Mononuclear cell (primary cell): Measurements from ENCODE around the gene MARCKSL1. TPM values are rescaled to one million over a fixed set of nuclear protein-coding genes. Genes with fewer than 3 reads are reported as not detected.
"Not testable (repeated sequence)": the region's sequence is repeated elsewhere in the genome, so short reads cannot be mapped to it uniquely, and the experiment has no call there.

Source experiments
- H3K27me3 ChIP-seq: 2 replicates; pipeline ENCODE4 v1.6.0; 2011; ENCODE audit warnings: low read length, control low read depth; ENCODE audit not compliant: insufficient read depth
- H3K4me1 ChIP-seq: 2 replicates; pipeline ENCODE4 v1.5.1; 2011; ENCODE audit warnings: mild to moderate bottlenecking, low read length, control low read depth; ENCODE audit not compliant: insufficient read depth
- H3K4me3 ChIP-seq: 2 replicates; pipeline ENCODE4 v1.5.1; 2011; ENCODE audit warnings: mild to moderate bottlenecking, low read length, moderate library complexity
- H3K9me3 ChIP-seq: 2 replicates; pipeline ENCODE4 v1.5.1; 2011; ENCODE audit warnings: low read depth, mild to moderate bottlenecking, control low read depth, low read length
- total RNA-seq: library from RNA; depleted of rRNA; stranded (reverse); fragments of >200 nt; gene quantifications from one replicate; pipeline ENCODE4 v1.2.3, GENCODE V29; 2012

The MARCKSL1 gene
- total RNA-seq, 1 donor: 39.9 TPM

DNA sequence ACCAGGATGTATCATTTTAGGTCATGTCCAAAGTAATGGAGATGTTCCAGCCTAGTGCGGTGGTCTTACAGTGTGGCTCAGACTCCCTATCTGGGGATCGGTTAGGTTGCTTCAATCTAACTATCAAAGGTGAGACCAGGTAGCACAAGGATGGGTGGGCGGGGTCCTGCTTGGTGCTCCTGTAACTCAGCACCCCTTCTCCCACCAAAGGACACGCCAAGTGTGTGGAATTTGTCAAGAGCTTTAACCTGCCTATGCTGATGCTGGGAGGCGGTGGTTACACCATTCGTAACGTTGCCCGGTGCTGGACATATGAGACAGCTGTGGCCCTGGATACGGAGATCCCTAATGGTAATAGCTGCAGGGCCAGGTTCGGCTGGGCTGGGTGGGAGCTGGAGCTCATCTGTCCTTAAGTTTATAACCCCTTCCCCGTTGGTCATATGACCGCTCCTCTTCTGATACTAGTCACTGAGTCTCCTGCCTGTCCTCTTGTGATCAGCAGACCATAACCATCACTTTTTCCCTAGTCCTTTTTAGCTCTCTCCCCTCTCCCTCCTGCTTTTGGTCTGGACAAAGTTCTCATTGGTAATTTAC is 5.4 kb downstream of the MARCKSL1 start:
- no peaks in the 10 kb centered on the region for H3K9me3 ChIP-seq
- H3K4me3 ChIP-seq: no peak overlapping the region
- peaks cover 9% of the 10 kb centered on the region for H3K4me1 ChIP-seq
- H3K27me3 ChIP-seq: no peaks in the 10 kb centered on the region

DNA sequence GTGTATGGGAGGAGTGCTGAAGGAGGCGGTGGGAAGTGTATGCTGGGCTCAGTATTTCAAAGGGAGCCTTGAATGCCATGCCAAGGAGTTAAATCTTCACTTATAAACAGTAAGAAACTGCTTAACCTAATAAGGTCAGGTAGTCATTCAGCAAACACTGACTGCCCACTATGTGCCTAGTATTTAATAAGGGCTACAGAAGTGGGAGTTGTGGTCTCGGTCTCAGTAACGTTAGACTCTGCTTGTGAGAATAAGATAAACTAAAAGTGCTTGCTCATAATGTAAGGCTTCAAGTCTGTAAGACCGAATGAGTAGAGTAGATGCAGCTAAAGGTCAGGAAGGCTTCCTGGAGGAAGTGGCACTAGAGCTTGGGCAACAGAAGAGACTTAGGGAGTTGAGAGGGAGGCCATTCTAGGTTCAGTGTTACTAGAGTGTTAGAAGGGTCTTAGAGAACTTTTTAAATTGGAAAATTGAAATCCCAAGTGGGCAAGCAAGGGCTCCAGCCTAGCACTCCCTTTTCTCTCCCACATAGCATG is 6.0 kb downstream of the MARCKSL1 start:
- H3K27me3 ChIP-seq: no peaks in the 10 kb centered on the region
- H3K9me3 ChIP-seq: no peaks in the 10 kb centered on the region
- H3K4me3 ChIP-seq: no peak overlapping the region
- peaks cover 7% of the 10 kb centered on the region for H3K4me1 ChIP-seq

DNA sequence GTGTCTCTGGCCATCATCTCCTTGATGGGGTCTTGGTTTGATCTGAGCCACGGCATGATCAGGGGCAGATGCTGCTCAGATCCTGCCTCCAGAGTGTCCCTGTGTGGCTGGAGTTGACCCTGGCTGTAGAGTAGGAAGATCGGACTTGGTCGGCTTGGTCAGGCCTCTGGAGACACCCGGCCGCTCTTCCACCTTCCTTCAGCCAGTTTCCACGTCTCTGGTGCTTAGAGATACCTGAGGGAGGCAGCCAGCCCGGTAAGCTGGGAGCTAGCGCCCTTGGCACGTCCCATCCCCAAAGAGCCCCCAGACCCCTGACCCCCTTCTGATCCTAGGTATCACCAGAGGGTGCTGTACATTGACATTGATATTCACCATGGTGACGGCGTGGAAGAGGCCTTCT is 8.8 kb downstream of the MARCKSL1 start:
- Histone ChIP-seq H3K27me3 (no peaks in the 10 kb centered on the region), H3K4me3 (no peak overlapping the region)

DNA sequence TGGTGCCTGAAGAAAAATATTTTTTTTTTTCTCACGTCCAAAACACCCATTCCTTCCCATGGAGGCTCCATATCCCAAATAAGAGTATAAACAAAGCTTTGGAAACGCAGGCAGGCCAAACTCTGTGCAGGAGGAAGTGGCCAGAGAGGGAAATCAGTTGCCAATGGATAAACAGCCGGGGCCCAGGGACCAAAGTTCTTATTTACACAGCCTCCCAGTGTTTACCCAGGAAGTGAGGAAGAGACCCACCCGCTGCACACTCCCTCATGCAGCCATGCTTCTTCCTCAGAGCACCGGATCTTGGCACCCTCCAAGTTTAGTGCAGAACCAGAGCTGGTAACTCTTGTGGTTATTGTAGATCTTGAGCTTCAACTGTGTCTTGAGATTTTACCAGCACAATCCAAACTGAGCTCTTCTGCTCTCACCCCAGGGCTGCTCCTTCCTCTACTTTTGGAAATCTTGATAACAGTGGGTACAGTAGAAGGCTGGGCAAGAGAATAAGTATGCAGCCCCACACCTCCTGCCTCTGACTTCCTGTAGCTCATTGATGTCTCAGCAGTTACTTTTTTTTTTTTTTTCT is 14.2 kb downstream of the MARCKSL1 start:
- peaks cover 51% of the 10 kb centered on the region for H3K4me1 ChIP-seq

More for the DNA sequence above, 8.8 kb downstream of the MARCKSL1 start:
- Histone ChIP-seq H3K9me3 (no peaks in the 10 kb centered on the region), H3K4me1 (peaks cover 17% of the 10 kb centered on the region)

DNA sequence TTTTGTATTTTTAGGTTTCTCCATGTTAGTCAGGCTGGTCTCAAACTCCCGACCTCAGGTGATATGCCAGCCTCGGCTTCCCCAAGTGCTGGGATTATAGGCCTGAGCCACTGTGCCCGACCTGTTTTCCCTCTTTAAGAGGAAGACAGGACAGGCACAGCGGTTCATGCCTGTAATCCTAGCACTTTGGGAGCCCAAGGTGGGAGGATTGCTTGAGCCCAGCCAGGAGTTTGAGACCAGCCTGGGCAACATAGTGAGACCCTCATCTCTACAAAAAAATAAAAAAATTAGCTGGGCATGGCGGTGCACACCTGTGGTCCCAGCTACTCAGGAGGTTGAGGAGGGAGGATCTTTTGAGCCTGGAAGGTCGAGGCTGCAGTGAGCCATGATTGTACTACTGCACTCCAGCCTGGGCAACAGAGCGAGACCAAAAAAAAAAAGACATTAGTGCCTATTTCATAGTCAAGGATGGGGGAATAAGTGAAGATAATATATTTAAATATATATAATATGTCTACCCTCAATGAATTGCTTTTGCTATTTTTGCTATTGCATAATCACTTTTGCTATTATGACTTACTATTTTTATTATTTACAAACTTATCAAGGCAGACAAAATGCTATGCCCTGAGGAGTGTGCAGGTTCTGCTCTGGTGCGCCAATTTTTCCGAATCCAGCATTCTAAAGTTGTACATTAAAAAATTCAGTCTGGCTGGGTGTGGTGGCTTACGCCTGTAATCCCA is 17.7 kb downstream of the MARCKSL1 start:
- Histone ChIP-seq H3K9me3 (no peaks in the 10 kb centered on the region), H3K4me1 (peaks cover 51% of the 10 kb centered on the region), H3K27me3 (no peaks in the 10 kb centered on the region), H3K4me3 (no peak overlapping the region)

More for the DNA sequence above, 14.2 kb downstream of the MARCKSL1 start:
- no peaks in the 10 kb centered on the region for H3K27me3 ChIP-seq
- no peaks in the 10 kb centered on the region for H3K9me3 ChIP-seq
- H3K4me3 ChIP-seq: no peak overlapping the region

DNA sequence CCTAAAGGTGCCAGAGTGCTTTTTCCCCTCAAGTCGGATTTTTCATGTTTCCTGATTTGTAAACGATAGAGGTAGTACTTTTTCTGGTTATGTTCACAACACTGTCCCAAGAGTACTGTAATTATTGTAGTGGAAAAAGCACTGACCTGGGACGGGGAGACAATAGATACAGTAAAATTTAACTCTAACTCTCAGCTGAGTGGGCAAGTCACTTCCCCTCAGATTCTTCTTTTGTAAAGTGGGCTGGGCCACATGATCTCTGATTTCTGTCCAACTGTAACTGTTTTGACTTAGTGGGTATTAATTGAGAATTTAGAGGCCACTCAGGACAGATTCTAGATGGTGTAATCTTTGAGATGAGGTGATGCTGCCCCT is 19.1 kb downstream of the MARCKSL1 start:
- H3K4me3 ChIP-seq: no peak overlapping the region
- H3K27me3 ChIP-seq: no peaks in the 10 kb centered on the region
- no peaks in the 10 kb centered on the region for H3K9me3 ChIP-seq
- peaks cover 38% of the 10 kb centered on the region for H3K4me1 ChIP-seq

DNA sequence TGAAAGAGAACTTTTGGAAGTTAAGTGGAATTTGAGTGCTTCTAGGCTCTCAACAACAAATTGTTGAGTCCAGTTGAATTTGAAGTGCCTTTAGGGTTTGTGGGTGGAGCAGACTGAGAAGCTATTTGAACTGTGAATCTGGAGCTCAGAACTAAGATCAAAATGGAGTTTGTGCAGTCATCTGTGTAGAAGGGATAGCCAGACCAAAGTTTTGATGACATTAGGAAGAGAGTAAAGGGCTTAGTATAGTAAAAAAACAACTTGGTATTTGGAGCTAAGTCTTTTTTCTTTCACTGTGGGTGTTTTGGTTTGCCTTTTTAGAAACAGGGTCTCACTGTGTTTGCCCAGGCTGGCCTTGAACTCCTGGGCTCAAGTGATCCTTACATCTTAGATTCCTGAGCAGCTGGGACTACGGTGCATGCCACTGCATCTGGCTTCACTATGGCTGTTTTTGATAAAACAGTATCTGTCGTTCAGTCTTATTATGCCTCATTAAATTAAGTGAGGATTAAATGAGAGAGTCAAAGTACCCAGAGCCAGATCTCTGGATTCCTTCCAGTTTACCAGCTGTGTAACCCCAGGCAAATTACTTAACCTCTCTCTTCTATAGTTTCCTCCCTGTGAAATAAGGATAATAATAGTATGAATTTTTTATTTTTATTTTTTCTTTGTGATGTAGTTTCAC is 24.2 kb downstream of the MARCKSL1 start:
- no peaks in the 10 kb centered on the region for H3K9me3 ChIP-seq
- peaks cover 19% of the 10 kb centered on the region for H3K4me1 ChIP-seq
- H3K4me3 ChIP-seq: no peak overlapping the region
- H3K27me3 ChIP-seq: no peaks in the 10 kb centered on the region

DNA sequence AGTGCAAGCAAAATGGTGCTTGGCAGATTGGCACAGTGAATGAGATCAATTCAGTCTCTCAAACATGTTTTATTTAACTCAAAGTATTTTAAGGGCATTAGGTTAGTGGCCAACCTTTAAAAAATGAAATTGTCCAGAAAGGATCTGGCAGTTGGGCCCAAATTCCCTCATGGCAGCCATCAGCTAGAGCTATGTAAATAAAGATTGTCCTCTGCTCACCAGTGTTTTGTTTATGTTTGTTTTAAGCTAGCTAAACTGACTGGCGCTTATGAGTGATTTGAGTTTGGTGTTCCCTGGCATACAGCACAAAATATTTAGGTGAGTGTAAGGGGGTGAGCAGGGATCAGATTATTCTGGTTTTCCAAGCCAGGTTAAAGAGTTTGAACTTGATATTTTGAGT is 26.1 kb downstream of the MARCKSL1 start:
- no peak overlapping the region for H3K4me3 ChIP-seq
- H3K27me3 ChIP-seq: no peaks in the 10 kb centered on the region
- no peaks in the 10 kb centered on the region for H3K9me3 ChIP-seq
- peaks cover 12% of the 10 kb centered on the region for H3K4me1 ChIP-seq

DNA sequence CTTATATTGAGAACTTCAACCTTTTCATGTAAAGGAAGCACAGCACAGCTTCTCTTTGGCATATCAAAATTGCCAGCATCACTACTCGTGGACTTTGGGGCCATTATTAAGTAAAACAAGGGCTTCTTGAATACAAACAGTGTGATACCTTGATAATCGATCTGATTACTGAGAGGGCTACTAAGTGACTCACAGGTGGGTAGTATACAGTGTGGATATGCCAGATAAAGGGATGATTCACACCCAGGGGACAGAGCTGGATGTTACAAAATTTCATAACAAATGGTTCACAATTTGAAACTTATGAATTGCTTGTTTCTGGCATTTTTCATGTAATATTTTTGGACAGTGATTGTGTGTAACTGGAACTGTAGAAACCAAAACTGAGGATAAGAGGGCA is 28.7 kb downstream of the MARCKSL1 start:
- Histone ChIP-seq H3K27me3 (no peaks in the 10 kb centered on the region), H3K4me3 (no peak overlapping the region), H3K4me1 (peaks cover 12% of the 10 kb centered on the region), H3K9me3 (no peaks in the 10 kb centered on the region)

DNA sequence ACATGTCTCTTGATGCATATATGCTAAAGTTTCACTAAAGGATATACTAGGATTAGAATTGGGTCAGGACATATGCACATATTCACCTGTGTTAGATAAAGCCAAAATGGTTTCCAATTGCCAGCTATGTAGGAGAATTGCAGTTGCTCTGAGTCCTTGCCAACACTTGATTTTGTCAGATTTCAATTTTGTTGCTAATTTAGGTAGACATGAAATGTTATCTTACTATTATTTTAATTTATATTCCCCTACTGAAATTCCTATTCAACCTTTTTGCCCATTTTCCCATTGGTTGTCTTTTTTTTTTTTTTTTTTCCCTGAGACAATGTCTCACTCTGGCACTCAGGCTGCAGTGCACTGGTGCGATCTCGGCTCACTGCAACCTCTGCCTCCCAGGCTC is 30.7 kb downstream of the MARCKSL1 start:
- H3K9me3 ChIP-seq: no peaks in the 10 kb centered on the region
- H3K4me3 ChIP-seq: no peak overlapping the region
- no peaks in the 10 kb centered on the region for H3K27me3 ChIP-seq
- peaks cover 12% of the 10 kb centered on the region for H3K4me1 ChIP-seq

DNA sequence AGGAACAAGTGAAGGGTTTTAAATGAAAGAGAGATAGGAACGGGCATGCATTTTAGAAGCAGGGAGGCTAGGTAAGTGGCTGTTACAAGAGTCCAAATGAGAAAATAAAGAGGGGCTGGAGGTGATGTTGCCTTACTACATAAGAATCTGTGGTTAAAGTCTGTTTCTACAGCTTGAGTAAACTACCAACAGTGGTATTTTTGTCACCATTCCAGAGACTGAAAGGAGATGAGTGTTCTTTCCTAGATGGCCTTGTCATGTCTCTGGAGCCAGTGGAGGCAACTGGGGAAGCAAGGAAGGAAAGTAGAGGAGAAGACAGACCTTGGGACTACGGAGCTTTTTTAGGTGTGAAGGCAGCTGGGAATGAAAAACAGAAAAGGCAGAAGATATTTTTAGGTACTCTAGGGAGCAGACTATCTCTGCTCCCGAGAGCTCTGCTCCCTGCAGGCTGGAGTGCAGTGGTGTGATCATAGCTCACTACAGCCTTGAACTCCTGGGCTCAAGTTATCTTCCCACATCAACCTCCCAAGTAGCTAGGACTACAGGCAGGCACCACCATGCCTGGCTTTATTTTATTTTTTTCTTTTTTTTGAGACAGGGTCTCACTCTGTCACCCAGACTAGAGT is 31.9 kb downstream of the MARCKSL1 start:
- no peak overlapping the region for H3K4me3 ChIP-seq
- H3K27me3 ChIP-seq: no peaks in the 10 kb centered on the region
- peaks cover 9% of the 10 kb centered on the region for H3K4me1 ChIP-seq
- H3K9me3 ChIP-seq: no peaks in the 10 kb centered on the region

DNA sequence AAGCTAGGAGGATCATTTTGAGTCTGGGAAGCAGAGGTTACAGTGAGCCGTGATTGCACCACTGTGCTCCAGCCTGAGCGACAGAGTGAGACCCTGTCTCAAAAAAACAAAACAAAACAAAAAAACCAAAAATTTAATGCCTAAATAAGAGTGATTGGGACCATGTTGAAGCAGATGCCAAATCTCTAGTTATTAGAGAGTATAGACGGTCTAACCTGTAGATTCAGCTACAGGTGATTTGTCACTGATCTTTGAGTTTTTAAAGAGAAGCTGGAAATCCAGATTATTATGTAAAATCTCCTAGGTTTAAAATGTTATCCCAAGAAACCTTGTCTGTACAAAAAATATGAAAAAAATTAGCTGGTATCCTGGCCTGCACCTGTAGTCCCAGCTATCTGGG is 32.7 kb downstream of the MARCKSL1 start:
- Histone ChIP-seq H3K4me3 (no peak overlapping the region), H3K9me3 (no peaks in the 10 kb centered on the region), H3K27me3 (no peaks in the 10 kb centered on the region), H3K4me1 (peaks cover 3% of the 10 kb centered on the region)

DNA sequence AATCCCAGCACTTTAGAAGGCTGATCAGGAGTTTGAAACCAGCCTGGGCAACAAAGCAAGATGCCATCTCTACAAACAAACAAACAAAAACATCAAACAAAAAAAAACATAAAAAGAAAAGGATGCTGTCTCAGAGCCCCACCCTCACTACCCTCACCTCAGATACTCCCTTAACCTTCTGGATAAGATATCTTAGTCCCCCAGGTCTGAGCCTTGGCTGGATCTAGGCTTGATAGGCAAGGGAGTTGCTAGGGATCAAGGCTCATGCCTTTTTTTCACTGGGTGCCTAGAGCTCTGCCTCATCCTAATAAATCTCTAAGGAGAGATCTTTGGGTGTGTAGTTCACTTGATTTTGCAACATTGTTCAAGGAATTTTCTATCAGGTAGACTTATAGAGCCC is 36.7 kb downstream of the MARCKSL1 start:
- no peaks in the 10 kb centered on the region for H3K9me3 ChIP-seq
- H3K4me3 ChIP-seq: no peak overlapping the region
- peaks cover 31% of the 10 kb centered on the region for H3K4me1 ChIP-seq
- H3K27me3 ChIP-seq: no peaks in the 10 kb centered on the region

DNA sequence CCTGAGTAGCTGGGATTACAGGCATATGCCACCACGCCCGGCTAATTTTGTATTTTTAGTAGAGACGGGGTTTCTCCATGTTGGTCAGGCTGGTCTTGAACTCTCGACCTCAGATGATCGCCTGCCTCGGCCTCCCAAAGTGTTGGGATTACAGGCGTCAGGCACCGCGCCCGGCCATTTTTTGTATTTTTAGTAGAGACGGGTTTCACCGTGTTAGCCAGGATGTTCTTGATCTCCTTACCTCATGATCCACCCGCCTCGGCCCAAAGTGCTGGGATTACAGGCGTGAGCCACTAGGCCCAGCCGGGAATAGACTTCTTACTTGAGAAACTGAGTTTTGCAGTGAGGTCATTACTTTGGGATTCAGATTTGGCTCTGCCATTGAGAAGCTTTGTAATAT is 37.8 kb downstream of the MARCKSL1 start:
- not testable (repeated sequence) for H3K4me3 ChIP-seq, H3K27me3 ChIP-seq, H3K9me3 ChIP-seq
- H3K4me1 ChIP-seq: peaks cover 42% of the 10 kb centered on the region
